ENCODE data around the gene MT1G. TPM values are rescaled to one million over a fixed set of nuclear protein-coding genes. Genes with fewer than 3 reads are reported as not detected.
"Not testable (repeated sequence)": the region's sequence is repeated elsewhere in the genome, so short reads cannot be mapped to it uniquely, and the experiment has no call there.

MT1G gene
- total RNA-seq, 1 donor from 2014 or later: 26.3 TPM

DNA sequence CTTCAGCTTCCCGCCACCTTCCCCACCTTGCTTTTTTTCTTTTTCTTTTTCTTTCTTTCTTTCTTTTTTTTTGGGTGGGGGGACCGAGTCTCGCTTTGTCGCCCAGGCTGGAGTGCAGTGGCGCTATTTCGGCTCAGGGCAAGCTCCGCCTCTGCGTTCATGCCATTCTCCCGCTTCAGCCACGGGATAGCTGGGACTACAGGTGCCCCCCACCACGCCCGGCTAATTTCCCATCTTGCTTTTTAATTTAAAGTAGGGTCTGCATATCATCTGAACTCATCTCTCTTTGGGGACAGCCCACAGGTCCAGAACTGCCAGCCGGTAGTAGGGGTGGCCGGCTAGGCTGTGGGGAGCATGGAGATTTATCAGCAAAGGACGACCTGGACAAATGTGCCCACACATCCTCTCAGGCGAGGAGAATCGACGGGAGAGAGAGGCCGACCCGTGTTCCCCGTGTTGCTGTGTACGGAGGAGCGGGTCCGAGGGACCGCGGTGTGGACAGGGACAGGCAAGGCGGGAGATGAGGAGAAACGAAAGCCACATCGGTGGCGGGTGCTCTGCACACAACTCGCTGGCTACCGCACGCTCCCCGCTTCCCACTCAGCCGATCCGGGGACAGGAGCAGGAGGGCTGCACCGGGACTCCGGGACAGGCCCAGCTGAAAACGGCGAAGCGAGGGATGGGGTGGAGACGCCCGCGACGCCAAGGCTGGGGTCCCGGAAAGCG lies 33.0 kb downstream of the MT1G start:
- no peak for ATAC-seq

DNA sequence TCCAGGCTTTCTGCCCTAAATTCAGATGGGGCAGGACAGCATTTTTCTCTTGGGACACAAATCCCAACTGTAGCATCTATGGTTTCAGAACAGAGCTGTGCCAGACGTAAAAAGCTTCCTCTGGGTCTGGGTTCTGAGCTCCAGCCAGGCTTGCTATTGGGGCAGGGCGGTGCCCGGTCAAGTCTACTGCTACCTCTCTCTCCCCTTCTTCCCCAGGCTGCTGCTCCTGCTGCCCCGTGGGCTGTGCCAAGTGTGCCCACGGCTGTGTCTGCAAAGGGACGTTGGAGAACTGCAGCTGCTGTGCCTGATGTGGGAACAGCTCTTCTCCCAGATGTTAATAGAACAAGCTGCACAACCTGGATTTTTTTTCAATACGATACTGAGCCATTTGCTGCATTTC lies 34.3 kb downstream of the MT1G start:
- no peak for ATAC-seq

DNA sequence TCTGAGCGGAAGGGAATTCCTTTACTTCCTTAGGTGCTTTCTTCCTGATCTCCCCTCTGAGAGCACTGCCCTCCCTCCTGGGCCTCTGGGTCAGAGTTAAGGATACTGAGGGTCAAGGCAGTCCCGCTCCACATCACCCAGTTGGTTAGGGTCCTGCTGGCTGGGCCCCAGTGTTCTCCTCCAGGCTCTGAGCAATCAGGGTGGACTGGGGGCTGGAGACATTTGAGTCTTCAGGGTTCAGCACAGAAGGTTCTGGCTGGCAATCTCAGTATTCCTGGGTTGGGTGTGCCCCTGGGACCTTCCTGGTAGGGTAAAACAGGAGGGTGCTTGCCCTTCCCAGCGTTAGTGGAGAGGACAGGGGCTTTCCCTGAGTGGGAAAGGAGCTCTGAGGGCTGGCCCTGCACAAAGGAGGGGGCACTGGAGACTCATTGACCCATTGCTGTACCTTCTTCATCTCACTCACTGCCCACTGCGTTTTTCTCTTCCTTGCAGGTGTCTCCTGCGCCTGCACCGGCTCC lies 35.0 kb downstream of the MT1G start:
- ATAC-seq: no peak

DNA sequence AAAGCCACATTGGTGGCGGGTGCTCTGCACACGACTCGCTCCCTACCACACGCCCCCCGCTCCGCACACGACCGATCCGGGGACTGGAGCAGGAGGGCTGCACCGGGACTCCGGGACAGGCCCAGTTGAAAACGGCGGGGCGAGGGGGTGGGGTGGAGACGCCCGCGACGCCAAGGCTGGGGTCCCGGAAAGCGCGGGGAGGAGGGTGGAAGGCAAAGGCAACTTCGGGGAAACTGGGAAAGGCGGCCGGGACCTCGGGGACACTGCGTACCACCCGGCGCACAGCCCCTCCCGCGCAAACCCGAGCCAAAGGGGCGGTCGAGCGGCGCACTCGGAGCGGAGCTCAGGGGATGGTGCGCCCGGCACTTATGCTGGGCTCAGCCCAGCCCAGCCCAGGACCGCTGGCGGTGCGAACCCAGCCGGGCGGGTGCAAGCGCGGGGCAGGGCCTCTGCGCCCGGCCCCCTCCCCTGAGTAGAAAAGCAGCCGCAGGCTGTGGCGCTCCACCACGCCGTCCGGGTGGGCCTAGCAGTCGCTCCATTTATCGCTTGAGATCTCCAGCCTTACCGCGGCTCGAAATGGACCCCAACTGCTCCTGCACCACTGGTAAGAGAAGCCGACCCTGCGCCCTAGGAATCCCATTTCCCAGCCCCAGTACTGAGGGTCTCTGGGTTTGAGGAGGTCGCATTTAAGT lies 35.6 kb downstream of the MT1G start, which contains the start of gene MT1M:
TSS of gene MT1M (plus strand) at position 504 of the 692 bp plus-strand sequence. CDS start at position 577, 73 bp downstream.
- ATAC-seq: peak; percentile 54

GRCh38 chr16:56631832-56632155 lies 36.1 kb downstream of the MT1G start:
- no peak for ATAC-seq

- ATAC-seq: no peak
Measured at GRCh38 chr16:56631197-56631596, 36.7 kb downstream of the MT1G start.

GRCh38 chr16:56630134-56630533 lies 37.7 kb downstream of the MT1G start:
- ATAC-seq: no peak

- no peak for ATAC-seq
Measured at GRCh38 chr16:56629531-56629930, 38.3 kb downstream of the MT1G start.

DNA sequence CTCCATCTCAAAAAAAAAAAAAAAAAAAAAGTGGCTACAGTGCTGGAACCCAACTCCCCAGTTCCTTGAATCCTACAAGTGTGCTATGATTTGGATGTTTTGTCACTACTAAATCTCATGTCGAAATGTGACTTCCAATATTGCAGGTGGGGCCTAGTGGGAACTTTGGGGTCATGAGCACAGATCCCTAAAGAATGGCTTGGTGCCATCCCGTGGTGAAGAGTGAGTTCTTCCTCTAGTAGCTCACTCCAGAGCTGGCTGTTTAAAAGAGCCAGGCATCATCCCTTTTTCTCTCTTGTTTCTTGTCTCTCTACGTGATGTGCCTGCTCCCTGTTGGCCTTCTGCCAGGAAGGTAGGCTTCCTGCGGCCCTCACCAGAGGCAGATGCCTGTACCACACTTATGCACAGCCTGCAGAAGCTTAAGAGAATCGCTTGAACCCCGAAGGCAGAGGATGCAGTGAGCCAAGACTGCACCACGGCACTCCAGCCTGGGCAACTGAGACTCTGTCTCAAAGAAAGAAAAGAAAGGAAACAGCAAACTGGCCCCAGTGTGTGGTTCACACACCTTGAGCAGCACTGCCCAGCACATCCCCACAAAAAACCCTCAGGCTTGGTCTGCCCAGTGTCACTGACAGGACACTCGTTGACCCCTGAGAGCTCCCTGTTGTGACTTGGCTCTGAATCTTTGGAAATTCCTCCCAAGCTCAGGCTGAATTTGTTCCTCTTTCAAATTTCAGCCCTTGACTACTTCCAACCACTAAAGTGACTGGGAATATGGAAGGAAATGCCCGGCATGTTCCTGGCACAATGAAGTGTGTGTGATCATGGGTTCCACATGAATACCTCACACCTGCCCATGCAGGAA lies 39.1 kb downstream of the MT1G start:
- no peak for ATAC-seq

DNA sequence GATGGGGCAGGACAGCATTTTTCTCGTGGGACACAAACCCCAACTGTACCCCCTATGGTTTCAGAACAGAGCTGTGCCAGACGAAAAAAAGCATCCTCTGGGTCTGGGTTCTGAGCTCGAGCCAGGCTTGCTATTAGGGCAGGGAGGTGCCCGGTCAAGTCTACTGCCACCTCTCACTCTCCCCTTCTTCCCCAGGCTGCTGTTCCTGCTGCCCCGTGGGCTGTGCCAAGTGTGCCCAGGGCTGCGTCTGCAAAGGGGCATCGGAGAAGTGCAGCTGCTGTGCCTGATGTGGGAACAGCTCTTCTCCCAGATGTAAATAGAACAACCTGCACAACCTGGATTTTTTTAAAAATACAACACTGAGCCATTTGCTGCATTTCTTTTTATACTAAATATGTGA lies 41.2 kb downstream of the MT1G start:
- no peak for ATAC-seq

DNA sequence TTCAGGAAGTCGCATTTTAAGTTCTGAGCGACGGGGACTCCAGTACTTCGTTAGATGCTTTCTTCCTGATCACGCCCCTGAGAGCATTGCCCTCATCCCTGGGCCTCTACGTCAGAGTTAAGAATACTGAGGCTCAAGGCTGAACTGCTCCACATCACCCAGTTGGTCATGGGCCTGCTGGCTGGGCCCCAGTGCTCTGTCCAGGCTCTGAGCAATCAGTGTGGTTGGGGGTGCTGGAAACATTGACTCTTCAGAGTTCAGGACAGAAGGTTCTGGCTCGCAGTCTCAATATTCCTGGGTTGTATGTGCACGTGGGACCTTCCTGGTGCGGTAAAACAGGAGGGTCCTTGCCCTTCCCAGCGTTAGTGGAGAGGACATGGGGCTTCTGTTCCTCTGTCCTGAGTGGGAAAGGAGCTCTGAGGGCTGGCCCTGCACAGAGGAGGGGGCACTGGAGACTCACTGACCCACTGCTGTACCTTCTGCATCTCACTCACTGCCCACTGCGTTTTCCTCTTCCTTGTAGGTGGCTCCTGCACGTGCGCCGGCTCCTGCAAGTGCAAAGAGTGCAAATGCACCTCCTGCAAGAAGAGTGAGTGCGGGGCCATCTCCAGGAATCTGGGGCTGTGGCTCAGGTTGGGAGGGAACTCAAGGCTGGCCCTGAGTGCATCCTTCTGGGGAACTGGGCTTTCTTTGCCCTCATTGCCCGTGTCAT lies 41.8 kb downstream of the MT1G start:
- ATAC-seq: peak; percentile 56

DNA sequence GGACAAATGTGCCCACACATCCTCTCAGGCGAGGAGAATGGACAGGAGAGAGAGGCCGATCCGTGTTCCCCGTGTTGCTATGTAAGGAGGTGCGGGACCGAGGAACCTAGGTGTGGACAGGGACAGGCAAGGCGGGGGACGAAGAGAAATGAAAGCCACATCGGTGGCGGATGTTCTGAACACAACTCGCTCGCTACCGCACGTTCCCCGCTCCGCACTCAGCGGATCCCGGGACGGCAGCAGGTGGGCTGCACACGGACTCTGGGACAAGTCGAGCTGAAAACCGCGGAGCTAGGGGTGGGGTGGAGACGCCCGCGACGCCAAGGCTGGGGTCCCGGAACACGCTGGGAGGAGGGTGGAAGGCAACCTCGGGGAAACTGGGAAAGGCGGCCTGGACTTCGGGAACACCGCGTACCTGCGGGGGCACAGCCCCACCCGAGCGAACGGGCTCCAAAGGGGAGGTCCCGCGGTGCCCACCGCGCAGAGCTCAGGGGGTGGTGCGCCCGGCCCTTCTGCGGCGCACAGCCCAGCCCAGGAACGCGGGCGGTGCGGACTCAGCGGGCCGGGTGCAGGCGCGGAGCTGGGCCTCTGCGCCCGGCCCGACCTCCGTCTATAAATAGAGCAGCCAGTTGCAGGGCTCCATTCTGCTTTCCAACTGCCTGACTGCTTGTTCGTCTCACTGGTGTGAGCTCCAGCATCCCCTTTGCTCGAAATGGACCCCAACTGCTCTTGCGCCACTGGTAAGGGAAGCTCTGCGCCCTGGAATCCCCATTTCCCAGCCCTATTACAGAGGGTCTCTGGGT lies 42.5 kb downstream of the MT1G start, which contains the start of gene MT1E:
TSS of gene MT1E (plus strand) at position 642 of the 803 bp plus-strand sequence. CDS start at position 713, 71 bp downstream.
- ATAC-seq: peak; percentile 92

DNA sequence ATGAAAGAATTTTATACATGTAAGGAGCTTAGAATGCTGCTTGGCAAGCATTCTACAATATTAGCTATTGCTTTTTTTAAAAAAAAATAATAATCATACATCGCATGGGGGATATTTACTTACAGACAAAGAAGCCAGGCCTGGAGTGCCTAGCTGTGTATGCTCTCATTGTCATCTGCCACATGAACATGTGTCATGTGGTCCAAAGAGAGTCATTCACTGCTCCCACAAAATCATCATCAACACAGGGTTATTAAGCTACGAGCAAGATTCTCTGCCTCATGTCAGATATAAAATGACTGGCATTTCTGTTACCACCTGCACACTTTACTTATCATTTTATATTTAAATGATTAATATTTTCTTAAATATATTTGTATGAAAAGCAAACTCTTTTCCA lies 44.2 kb downstream of the MT1G start:
- no peak for ATAC-seq

GRCh38 chr16:56623184-56623583 lies 44.7 kb downstream of the MT1G start:
- ATAC-seq: not testable (repeated sequence)

- ATAC-seq: not testable (repeated sequence)
Measured at GRCh38 chr16:56621665-56622445, 46.0 kb downstream of the MT1G start.

DNA sequence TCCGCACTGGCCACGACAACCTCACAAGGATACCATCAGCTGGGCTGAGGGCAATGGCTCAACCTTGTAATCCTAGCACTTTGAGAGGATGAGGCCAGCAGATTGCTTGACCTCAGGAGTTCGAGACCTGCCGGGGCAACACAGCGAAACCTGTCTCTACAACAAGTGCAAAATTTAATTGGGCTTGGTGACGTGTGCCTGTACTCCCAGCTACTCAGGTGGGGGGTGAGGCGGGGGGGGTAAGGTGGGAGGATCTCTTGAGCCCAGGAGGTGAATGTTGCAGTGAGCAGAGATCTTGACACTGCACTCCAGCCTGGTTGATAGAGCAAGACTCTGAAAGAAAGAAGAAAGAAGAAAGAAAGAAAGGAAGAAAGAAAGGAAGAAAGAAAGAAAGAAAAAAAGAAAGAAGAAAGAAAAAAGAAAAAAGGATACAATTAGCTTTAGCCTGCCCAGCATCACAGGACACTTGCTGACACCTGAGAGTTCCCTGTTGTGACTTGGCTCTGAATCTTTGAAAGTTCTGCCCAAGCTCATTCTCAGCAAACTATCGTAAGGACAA lies 47.4 kb downstream of the MT1G start:
- no peak for ATAC-seq

- ATAC-seq: no peak
Measured at GRCh38 chr16:56618138-56618537, 49.7 kb downstream of the MT1G start.

- ATAC-seq: peak; percentile 82
Measured at GRCh38 chr16:56617212-56618085, 50.4 kb downstream of the MT1G start.

All from esophagus mucosa (tissue), 1 donor.